ENCODE data around the gene VPS37B.
"Not testable (repeated sequence)": the region's sequence is repeated elsewhere in the genome, so short reads cannot be mapped to it uniquely, and the experiment has no call there.

Gene VPS37B

GRCh38 chr12:122905258-122905657 is 9.3 kb upstream of the VPS37B start:
- not testable (repeated sequence) for DNase-seq (ENCODE audit: low read depth)

GRCh38 chr12:122903693-122904034 is 7.7 kb upstream of the VPS37B start:
- no peak for DNase-seq (ENCODE audit: low read depth)

- no peak for DNase-seq (ENCODE audit: low read depth)
These were observed 7.1 kb upstream of the VPS37B start for GRCh38 chr12:122902854-122903692.

GRCh38 chr12:122899887-122900286 is 4.0 kb upstream of the VPS37B start:
- DNase-seq (ENCODE audit: low read depth): no peak

DNA sequence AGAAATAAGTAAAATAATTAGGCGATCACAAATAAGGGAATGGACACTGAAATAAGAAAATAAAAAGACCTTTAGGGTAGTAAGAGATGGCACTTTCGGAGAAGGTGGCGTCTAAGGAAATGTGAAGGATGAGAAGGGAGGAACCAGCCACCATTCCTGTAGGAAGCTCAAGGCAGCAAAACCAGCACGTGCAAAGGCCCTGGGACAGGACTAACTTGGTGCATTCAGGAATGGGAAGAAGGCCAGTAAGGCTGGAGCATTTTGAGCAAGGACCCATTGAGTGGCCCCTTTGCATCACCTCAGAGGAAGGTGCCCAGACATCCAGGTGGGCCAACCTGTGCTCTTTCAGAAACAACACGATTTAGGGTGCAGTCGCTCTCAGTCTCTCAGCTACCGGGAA is 738 bp upstream of the VPS37B start:
- DNase-seq (ENCODE audit: low read depth): no peak

DNA sequence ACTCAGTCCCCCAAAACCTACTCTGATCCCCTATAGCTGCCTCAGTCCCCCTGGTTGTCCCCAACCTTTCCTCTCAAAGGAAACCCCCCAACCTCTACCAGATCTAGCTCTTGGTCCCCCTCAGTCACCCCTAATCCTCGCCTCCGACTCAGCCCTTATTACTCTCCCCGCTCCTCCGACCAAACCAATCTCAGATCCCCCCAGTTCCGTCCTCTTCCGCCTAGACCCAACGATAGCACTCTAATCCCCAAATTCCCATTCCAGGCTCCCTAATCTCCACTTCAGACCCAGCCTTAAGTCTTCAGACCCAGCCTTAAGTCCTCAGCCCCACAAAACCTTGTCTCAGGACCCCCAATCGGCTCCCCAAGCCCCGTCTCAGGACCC is 612 bp downstream of the VPS37B start:
- DNase-seq (ENCODE audit: low read depth): no peak

DNA sequence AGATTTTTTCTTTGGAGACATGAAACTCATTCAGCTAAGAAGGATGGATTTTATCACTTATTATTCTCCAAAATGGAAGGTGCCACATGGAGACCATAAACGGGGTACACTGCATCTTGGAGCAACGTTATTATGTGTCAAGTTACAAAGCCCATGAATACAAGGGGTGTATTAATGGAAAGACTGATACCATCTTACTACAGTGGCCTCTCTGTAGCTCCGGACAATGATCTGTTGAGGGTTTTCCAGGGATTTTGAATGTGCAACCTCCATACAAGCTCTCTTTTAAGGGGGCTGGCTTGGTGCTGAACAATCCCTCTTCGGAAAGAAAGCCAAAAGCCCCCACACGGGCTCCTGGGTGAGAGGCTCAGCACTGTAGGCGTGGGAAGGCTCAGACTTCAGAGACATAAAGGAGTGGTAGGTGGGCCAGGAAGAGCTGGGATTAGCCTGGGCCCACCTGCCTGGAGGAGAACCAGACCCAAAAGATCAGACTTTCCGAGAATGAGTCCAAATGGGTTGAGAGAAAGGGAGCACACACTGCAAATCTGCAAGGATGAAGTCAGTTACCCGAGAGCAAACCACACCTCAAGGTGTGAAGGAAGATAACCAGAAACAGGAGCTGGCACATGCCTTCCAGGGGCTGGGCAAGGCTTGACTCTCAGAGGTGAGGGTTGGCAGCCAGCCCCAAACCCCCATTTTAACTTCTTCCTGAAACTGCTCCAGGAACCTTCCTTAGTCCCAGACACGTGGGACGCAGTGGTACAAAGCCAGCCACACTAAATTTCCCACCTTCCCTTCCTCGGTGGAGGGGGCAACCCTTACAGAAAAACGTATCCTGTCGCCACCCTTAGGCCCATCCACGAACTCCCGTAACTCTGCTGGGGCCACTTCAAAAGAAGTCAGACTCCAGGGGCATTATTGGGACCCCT is 1.5 kb downstream of the VPS37B start:
- no peak for DNase-seq (ENCODE audit: low read depth)

DNA sequence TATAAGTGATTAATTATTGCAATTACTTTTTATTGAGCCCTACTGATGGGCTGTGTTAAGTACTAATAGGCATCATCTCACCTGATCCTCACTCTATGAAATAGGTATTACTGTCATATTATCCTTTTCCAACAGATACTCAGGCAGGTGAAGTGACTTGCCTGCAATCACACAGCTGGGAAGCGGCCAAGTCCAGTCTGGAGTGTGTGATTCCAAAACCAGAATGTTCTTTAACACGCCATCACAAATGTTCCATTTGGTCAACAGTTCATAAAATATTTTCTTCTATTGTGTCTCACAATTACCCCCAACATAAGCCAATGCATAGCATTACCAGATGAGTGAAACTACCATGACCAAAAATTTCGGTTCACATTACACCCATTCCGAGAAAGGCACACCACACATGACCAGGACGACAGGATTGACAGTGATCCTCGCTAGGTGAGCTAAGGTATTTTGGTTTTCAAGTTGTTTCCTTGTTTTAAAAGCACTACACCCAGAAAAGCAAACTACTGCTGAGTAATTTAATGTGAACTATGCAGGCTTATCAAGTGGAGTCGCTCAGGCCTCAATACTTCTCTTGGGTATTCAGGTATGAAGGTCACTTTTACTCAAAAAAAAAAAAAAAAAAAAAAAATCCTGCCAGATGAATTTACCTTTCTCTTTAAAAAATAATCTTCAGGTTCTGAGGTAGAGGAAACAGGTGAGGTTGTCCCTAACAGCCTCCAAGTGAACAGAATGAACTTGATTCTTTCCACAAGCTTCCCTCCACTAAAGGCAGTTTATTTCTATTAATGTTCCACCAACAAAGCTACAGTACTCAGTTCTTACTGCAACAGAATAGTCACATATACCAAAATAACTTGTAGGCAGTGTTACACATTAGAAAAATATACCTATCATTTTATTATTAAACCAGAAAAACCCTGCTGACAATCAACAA is 2.4 kb downstream of the VPS37B start:
- DNase-seq (ENCODE audit: low read depth): no peak

GRCh38 chr12:122892724-122893123 is 3.2 kb downstream of the VPS37B start:
- not testable (repeated sequence) for DNase-seq (ENCODE audit: low read depth)

GRCh38 chr12:122891661-122892525 is 4.0 kb downstream of the VPS37B start:
- DNase-seq (ENCODE audit: low read depth): no peak

DNA sequence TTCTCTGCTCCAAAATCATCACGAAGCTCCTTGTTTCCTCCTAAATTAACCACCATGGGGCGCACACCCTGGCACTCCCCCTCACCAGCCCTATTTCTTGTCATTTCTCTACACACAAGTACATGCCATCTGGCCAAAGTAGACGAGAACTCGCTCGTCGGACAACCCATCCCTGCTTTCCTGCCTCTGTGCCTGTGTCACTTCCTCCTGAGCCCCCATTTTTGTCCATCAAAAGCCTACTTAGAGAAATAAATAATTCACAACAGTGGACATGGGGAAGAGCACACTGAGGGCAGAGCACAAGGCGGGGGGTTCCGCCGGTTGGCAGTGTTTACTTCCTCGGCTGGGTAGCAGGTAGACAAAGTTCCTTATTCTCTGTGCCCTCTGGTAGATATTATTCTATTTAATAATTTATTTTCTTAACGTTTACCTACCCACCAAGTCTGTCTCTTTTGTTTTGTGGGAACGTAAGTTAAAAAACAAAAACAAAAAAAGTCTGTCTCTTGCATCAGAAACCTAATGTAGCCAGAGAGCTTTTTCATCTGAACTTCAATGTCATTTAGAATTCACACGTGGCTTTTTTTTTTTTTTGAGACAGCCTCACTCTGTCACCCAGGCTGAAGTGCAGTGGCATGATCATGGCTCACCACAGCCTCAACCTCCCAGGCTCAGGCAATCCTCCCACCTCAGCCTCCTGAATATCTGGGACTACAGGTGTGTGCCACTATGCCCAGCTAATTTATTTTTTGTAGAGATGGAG is 6.0 kb downstream of the VPS37B start:
- no peak for DNase-seq (ENCODE audit: low read depth)

GRCh38 chr12:122888232-122888752 is 7.6 kb downstream of the VPS37B start:
- DNase-seq (ENCODE audit: low read depth): no peak

DNA sequence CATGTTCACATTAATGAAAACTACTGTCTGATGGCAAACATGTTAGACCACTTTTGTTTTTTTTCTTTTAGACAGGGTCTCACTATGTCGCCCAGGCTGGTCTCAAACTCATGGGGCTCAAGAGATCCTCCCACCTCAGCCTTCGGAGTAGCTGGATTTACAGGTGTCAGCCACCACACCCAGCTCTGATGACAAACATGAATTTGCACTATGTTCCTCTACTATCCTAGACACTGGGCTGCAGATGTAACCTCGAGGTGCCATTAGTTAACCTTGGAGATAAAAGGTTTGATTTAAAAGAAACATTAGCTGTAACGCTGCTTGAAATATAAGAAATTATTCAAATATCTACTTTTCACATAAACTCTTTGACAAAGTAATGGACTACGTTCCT is 8.1 kb downstream of the VPS37B start:
- no peak for DNase-seq (ENCODE audit: low read depth)

DNA sequence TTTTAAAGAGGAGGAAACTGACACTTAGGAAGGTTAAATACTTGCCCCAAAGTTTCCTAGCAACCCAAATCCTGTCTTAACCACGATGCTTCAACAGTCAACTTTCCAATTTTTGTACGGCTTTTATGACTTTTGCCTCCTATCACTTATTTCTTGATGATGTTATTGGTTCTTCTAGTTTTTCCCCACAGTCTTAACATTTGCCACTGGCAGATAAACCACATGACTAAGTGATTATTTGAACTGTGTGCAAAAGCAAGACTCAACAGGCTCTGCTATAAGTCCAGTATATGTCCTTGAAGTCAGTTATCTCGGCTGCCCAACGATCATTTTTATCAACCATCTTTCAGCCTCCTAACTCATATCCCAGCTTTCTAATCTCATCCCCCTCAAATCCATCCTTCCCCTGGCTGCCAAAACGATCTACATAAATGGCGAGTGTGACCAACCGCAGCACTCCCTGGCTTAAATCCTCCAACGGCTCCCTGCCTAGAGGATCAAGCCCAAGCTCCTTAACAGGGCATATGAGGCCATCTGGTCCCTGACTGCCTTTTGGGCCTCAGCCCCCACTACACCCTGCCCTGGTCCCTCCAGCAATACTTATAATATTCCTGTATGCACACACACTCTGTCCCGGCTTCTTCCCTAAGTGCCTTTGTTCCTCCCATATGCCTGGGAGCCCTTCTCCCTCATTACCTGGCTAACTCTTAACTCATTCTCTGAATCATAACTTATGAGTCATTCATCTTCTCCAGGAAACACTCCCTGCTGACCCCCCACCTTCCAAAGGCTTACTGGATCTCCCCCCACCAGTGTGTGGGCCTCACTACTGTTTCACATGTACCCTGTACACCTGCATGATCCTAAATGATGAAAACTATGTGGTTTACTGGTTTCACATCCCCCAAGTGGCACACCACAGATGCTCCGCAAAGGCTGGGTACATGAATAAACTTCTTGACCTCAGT is 8.8 kb downstream of the VPS37B start:
- no peak for DNase-seq (ENCODE audit: low read depth)

DNA sequence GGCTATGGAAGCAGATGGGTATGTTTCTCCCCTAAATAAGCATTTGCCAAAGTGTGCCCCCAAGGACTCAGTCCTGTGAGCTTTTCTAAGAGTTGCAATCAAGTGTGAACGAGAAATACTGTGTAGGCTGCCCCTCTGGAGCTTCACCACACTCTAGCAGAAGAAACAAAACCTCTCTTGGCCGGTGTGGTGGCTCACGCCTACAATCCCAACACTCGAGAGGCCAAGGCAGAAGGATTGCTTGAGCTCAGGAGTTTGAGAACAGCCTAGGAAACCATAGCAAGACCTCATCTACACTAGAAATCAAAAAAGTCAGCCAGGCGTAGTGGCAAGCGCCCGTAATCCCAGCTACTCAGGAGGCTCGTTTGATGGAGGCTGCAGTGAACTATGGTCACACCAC is 9.8 kb downstream of the VPS37B start:
- DNase-seq (ENCODE audit: low read depth): no peak

- DNase-seq (ENCODE audit: low read depth): no peak
These were observed 11.1 kb downstream of the VPS37B start for GRCh38 chr12:122884860-122885259.

DNA sequence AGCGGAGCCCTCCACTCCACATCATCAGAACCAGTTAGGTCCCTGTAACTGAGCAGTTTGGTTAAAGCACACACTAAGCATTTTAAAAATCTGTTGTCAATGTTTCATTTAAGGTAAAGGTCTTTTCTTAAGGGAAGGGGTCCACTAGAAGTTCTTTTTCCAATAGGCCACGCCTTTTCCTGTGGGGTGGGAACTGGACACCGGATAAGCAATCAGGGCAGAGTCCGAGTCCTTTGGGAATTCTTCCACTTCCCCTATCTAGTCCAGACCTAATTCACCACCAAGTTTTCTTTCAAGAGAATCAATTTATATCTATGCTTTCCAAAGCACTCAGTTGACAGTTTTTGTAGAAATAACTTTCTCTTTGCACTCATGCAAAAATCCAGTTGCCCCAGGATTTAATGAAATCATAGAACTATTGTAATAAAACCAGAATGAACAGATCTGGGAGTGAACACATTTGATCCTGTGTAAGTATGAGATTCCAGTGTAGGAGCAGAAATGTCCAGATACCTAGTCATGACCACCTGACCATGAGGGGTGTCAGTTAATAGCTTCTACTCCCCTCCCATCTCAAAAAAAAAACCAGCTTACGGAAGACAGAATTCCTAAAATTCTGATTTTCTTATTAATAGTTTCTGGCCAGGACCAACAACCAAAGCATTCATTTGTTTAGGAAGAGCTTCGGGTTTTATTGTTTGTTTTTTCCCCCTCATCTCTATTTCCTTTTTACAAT is 11.7 kb downstream of the VPS37B start:
- no peak for DNase-seq (ENCODE audit: low read depth)

DNA sequence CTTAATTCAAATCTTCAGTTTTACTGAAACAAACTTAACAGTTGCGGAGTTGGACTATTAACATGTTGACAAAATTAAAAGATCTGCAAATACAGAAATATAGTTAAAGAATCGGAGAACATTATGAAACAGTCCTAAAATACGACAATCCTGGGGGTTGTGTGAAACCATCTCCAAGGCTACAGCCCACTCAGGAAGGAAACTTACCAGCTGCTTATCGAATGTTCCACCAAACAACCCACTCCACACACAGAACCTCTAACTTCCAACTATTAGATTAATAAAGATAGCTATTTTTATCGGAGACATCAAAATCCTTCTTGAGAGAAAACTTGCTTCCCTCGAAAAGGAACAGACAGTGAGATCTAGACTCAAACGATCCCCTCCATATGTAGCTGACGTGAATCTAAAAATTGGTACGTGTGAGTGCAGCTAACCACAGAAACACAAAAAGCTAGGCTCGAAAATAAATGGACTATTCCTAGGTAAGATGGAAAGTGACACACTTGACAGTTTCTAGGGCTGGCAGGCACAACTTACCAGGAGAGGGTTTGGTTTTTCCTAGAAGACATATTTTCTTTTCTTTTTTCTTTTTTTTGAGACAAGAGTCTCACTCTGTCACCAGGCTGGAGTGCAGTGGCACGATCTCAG is 12.9 kb downstream of the VPS37B start:
- no peak for DNase-seq (ENCODE audit: low read depth)

Measured in HS-27A (cell line).